HG03460 (cell line): Measurements from ENCODE around the gene VPS4B.
A peak's percentile ranks its signal among the peaks of the same experiment; 100 is the strongest.
"Not testable (repeated sequence)": the region's sequence is repeated elsewhere in the genome, so short reads cannot be mapped to it uniquely, and the experiment has no call there.

ENCODE experiments used
- ATAC-seq: cut with Tn5 transposase; IDR thresholded peaks from one replicate; pipeline ENCODE4 v1.9.1; 2021; ENCODE audit not compliant: unreplicated experiment

VPS4B gene

DNA sequence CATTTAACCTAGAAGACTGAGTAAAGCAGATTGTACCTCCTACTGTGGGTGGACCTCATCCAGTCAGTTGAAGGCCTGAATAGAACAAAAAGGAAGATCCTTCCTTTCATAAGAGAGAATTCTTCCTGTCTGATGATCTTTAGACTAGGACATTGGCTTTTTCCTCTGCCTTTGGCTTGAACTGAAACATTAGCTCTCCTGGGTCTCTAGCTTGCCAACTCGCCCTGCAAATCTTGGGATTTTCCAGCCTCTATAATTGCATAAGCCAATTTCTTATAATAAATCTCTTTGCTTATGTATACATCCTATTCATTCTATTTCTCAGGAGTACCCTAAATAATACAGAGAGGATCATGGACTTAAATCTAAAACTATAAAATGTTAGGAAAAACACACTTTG is 49.1 kb downstream of the VPS4B start:
- no peak for ATAC-seq

DNA sequence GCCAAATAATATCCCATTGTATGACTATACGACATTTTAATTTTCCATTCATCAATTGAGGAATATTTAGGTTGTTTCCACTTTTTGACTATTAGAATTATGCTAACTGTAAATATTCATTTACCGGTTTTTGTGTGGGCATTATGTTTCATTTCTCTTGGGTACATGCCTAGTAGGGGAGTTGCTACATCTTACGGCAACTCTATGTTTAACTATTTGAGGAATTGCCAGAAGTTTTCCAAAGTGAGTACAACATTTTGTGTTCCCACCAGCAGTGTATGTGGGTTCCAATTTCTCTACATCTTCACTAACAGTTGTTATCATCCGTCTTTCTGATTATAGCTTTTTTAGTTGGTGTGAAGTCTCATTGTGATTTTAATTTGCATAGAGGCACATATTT is 53.7 kb downstream of the VPS4B start:
- no peak for ATAC-seq

DNA sequence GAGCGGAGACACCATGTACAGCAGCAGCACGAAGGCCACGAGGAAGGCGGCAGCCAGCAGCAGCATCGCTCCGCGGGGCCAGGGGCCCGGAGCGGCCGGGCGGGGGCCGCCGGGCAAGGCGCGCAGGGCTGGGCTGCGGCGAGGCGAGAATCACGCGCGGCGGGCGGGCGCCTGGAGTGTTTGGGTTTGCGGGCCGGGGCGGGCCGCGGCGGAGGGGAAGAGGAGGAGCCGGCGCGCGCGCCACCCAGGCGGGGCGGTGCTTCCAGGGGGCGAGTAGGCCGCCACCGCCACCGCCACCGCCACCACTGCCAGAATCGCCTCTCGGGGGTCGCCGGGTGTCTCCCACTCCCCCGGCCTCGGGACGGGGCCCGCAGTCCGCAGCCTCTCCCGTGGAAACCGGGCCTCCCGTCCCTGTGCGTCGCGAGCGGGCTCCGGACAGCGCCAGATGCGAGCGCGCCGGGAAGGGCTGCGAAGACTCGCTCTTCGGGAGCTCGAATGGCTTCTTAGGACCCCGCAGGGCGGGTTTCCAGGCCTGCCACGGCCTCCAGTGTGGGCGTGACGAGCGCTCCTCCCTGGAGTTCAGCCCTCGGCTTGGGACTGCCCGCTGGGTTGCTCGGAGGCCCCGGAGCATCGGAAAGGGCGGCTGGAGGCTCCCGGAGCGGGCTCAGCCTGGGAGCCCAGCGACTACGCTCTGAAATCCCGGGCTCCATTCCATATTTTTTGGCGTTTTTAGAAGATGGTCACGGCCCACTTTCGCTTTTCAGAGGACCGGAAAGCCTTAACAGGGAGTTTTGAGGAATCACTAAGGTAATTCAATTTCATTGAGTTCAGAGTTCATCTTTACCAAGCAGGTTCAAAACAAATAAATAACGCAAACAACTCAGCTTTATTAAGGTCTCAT is 55.0 kb downstream of the VPS4B start, which contains the start of gene KDSR:
Gene KDSR, minus strand, starts transcription at position 154 of the 901 bp plus-strand sequence. Its CDS starts 88 bp downstream, at position 66.
- ATAC-seq = peak; percentile 85

DNA sequence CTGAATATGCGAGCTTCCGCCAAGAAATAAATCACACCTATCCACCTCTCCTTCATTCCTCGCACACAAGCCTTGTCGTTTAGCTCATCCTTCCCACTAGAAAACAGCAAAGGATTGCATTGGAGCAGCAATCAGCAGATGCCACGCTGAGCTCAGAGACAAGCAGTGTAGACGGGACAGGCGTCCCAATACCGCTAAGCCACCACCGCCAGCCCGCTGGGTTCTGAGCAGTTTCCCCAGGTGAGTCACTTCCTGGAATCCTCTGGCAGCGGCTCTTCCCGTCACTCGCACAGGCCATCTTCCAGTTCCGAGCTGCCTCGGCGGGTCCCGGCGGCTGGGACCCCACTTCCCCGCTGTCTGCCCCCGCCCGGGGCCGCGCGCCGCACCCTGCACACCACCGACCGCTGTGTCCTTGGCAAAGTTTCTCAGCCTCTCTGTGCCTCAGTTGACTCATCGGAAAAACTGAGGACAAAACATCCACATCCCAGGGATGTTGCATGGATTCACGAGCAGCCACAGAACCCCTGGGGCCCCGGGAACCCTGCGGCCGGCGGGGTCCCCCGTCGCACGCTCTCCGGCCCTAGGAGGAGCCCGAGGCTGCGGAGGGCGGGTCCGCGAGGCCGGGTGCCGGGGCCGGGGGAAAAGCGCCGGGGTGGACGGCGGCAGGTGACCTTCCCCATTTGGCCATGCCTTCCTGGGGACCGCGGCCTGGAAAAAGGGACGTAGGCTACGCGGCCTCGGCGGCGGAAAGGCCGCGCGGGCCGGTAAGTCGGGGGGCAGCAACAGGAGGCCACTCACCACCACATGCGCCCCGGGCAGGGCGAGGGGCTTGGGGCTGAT is 55.8 kb downstream of the VPS4B start:
- peak; percentile 35 for ATAC-seq

DNA sequence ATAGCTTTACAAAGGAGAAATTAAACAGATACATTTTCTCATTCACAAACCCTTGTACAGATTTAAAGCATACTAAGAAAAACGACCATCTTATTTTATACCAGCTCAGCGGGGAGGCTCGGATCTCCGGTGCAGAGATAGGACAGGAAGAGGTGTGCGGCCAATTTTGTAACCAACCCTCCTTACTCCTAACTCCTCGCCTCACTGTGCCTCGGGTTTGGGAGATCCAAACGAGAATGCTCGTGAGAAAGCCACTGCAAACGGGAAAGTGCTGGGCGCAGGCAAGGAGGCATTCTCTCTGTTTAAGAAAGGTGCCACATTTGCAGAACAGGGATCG is 56.4 kb downstream of the VPS4B start:
- no peak for ATAC-seq

DNA sequence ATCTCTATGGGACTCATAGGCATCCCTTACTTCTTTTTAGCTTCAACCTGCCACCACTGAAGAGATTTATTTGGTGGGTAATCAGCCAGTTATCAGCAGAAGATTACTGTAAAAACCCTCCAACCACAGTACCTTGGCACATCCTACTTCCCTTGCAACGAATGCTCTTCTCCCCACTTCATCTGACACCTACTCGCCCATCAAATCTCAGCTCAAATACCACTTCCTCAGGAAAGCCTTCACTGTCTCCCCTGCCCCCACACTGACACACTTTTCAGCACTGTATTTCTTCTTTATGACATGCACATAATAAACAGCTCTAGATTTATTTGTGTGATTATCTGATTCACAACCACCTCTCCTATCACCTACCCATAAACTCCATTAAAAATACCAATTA is 58.3 kb downstream of the VPS4B start:
- ATAC-seq = no peak

DNA sequence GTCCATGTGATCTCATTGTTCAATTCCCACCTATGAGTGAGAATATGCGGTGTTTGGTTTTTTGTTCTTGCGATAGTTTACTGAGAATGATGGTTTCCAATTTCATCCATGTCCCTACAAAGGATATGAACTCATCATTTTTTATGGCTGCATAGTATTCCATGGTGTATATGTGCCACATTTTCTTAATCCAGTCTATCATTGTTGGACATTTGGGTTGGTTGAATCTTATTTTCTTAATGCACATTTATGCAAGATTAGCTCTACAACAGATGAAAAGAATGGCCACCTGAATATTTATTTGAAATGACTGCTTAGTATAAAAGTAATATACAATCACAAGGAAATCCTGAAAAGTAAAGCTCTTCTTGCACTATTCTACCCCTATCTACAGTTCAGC is 58.9 kb downstream of the VPS4B start:
- ATAC-seq = not testable (repeated sequence)

DNA sequence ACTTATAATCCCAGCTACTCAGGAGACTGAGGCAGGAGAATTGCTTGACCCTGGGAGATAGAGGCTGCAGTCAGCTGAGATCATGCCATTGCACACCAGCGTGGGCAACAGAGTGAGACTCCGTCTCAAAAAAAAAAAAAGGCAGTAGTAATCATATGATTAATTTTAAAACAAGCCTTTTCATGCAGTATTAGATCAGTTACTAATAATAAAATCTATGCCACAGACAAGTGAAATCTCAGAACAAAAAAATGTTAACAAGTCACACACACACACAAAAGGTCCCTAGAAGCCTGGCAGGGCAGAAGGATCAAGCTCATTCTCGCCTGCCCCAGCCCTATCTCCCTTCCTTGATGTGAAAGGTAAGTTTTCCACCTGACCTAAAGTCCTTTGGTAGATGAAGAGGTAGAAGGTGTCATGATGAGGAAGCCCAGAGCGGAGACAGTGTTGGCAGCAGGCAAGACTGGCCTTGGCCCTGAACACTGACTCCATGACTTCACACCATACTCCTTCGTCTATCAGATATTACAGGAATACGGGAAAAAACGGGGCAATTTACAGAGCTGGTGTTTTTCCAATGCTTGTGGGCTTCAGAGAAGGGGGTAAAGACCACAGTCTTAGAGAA is 65.9 kb downstream of the VPS4B start:
- no peak for ATAC-seq

DNA sequence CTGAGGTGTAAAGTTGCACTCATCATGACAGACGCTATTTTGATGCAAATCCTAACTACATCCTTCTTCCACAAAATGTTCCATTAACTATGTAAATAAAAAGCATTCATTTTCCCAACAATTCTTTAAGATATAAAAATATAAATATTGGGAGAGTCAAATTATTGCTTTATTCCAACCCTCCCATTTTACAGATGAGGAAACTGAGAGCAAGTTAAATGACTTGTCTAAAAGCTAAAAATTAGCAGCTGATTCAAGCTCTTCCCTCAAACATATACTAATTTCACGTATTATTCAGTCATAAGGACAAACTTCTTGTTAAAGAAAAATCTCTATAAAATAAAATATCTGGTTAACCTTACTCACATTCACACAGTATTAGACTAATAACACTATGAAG is 72.0 kb downstream of the VPS4B start:
- ATAC-seq = no peak

DNA sequence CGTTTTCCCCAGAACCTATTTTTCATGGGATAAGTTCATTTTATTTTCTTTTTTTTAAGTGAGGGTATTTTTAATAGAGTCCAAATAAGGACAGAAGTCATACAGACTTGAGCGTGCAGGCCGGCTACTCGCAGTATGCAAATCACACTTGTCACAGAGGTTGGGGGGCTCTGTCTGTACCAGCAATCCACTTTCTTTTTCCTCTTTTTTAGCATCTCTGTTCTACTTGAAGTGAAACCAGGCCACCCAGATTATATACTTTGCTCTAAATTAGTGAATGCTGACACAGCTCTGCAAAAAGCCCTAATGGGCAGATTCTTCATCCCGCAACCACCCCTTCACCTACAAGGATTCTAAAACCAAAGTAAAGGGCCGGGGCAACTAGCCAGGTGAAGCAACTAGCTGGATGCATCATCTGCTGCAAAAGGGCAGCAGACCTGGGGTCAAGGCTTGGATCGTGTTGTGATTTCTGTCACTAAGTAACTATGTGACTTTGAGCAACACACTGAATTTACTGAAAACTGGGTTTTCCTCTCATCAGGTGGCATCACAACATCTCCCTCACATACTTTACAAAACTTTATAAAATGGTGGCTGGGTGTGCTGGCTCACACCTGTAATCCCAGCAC is 73.7 kb downstream of the VPS4B start:
- ATAC-seq = no peak

DNA sequence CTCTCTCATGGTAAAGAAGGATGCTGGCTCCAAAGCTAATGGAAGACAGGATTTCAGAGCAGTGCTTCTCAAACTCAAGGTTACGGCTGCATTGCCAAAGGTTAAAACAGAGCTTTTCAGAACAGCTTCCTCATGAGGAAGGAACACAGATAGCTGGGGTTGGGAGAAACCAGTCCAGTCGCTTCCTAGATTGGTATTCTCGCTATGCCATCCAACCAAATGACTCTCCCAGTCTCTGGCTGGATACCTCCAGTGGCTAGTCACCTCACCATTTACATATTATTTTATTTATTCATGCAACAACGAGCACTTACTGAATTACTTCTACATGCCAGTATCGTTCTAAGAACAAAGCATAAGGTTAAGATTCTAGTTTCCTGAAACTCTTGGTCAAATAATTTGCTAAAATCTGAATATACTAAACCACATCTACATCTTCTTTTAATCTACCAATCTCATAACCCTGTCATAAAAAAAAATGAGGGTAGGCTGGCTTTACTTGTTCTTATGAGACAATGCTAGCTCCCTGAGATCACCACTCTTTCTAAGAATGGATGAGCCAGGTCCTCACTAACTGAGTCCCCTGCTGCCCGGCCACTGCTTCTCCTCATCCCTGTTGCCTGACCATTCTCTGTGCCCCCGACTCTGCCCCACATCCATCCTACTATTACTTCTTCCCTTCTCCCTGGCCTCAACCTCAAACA is 75.6 kb downstream of the VPS4B start:
- ATAC-seq = no peak

DNA sequence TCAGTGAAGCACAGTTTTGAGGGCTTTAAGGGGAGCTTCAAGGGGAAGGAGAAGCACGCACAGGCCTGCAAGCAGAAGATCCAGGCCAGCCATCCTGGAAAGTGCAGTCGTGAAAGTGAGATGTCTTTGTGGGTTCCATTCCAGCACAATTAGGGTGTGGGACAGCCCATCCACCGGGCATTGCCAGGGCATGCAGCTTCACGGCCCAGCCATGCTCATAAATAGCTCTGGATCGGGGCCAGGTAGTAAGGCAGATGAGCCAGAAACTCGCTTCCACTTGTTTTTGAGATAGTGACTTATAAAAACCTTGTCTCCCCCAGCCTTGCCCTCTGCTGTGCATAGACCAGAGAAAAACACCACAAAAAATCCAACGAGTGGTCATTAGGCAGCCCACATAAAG is 76.2 kb downstream of the VPS4B start:
- no peak for ATAC-seq

DNA sequence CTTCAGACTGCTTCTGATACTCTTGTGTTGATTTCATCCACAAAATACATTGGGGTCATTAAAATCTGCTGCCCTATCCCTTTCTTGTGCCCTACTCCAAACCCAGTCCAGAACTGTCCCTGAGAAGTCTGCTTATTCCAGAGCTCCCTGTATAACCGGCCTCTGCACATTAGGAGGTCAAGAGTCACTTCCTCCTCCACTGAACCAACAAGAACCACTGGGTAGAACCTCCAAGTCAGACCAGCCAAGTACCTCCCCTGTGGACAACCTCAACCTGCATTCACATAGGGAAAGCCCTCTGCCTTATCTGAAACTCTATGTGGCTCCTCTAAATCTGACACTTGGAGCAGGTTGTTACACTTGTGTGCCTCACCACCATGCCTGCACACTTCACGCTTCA is 77.4 kb downstream of the VPS4B start:
- no peak for ATAC-seq

DNA sequence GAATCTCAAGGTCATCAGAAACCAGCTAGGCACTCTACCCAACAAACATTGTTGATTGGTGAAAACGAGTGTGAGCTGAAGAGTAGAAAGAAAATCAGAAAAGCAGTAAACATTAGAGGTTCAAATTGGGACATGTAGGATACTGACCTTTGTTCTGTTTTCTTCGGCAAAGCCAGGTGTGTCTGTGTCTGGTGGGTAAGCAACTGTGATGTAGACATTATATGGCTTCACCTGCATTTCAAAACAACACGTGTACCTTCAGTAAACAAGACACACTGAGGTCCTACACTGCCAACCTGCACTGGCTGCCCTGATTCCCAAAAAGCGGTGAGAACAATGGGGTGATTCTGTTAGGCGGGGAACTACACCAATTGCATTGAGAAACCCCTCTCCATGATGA is 78.0 kb downstream of the VPS4B start:
- no peak for ATAC-seq

DNA sequence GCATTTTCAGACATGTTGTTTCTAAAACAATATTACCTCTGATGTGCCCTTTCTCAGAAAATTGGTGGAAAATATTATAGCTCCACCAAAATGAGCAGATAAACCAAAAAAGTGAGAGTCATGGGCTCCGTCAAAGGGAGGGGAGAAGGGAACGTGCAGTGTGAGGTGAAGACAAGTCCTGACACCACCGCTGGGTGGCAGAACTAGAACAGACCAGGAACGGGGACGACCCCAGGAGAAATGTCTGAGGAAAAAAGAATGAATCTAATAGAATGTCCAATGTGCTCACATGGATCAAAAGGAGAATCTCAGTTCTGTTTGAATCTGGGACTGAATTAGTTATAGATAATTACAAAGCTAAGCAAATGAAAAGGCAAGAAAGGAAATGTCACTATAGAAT is 80.1 kb downstream of the VPS4B start:
- no peak for ATAC-seq

DNA sequence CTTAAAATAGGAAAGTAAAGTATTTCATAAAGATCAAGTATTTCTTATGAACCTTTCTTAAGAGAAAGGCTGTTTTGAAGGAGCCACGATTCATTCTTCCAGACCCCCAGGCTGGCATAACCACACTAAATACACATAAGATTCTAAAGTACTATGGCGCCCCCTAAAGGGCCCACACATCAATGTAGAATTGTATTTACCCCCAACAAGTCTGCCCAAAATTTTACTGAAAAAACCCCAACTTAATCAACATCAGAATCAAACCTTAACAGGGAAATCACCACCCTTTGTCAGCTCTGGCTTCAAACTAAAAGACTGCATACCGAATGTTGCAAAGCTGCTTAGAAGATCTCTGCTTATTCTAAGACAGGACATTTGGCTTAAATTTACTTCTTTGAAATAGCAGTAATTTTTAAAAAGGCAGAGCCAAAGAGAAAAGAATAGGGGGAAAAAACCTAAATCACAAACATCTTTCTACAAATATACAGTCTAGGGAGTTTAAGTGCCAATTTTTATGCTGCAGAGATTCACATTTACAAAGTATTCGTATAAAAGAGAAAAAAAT is 82.3 kb downstream of the VPS4B start:
- no peak for ATAC-seq
